Esophagus muscularis mucosa (tissue), 4 donors: ENCODE data around the gene PGAM2.

Experiments
- CTCF ChIP-seq, 3 experiments: fragments of 200-600 bp in 2 of 3; fragments of 450-650 bp in 1 of 3; sonication (generic) in 2 of 3; IDR thresholded peaks; one replicate each; pipeline ENCODE4 v1.5.1; 2017 to 2019; ENCODE audit warnings: antibody characterized with exemption in 3 of 3, mild to moderate bottlenecking in 2 of 3, moderate library complexity in 1 of 3
- EP300 ChIP-seq: sonication (generic); formaldehyde crosslinking; IDR thresholded peaks from one replicate; pipeline ENCODE4 v1.6.1; 2017; ENCODE audit warnings: antibody characterized with exemption
- POLR2A ChIP-seq: fragments of 450-650 bp; IDR thresholded peaks from one replicate; pipeline ENCODE4 v1.6.1; 2017; ENCODE audit warnings: antibody characterized with exemption, moderate library complexity, mild to moderate bottlenecking, low read depth
- POLR2AphosphoS5 ChIP-seq, 2 donors: sonication (generic); formaldehyde crosslinking; IDR thresholded peaks; one replicate each; pipeline ENCODE4 v1.6.1; 2017; ENCODE audit warnings: antibody characterized with exemption in 2 of 2

- no peak for TF ChIP-seq POLR2AphosphoS5 (IDR thresholded peaks at IDR 0.05)
- TF ChIP-seq POLR2A: no peak
- TF ChIP-seq CTCF (IDR thresholded peaks at IDR 0.05): no peak
- no peak for TF ChIP-seq EP300
Observed at GRCh38 chr7:44043902-44044301, 21.5 kb downstream of the PGAM2 start.
